Forelimb muscle (tissue), 1 donor: Measurements from ENCODE around the gene MOB2. TPM values are rescaled to one million over a fixed set of nuclear protein-coding genes. Genes with fewer than 3 reads are reported as not detected.

Source experiments
- polyA plus RNA-seq: library from polyadenylated mRNA; unstranded; fragments of 120-200 nt; gene quantifications from one replicate; pipeline ENCODE4 v1.2.1, GENCODE V29; 2013; ENCODE audit not compliant: insufficient read length

Gene MOB2
- polyA plus RNA-seq, 1 donor: 22.7 TPM

Other genes starting within 250 kb of the MOB2 start
- gene TOLLIP, start 177.1 kb downstream of the MOB2 start, polyA plus RNA-seq: 31.7 TPM
- 1.2 TPM for gene BRSK2, start 96.8 kb downstream of the MOB2 start, polyA plus RNA-seq
- gene DUSP8, start 85.5 kb upstream of the MOB2 start, polyA plus RNA-seq: 37.3 TPM
- 2.5 TPM for gene KRTAP5-1, start 98.5 kb upstream of the MOB2 start, polyA plus RNA-seq
- gene KRTAP5-2, start 111.5 kb upstream of the MOB2 start, polyA plus RNA-seq: 0.38 TPM
- gene KRTAP5-3, start 121.7 kb upstream of the MOB2 start, polyA plus RNA-seq: not detected
- not detected for gene KRTAP5-4, start 135.4 kb upstream of the MOB2 start, polyA plus RNA-seq
- not detected for gene KRTAP5-5, start 143.0 kb upstream of the MOB2 start, polyA plus RNA-seq
- 0.71 TPM for gene KRTAP5-6, start 210.4 kb upstream of the MOB2 start, polyA plus RNA-seq